Urinary bladder (tissue), 4 donors: ENCODE measurements around the gene PTPRN2. TPM values are rescaled to one million over a fixed set of nuclear protein-coding genes. Genes with fewer than 3 reads are reported as not detected.
"Not testable (repeated sequence)": the region's sequence is repeated elsewhere in the genome, so short reads cannot be mapped to it uniquely, and the experiment has no call there.

Source experiments
- DNase-seq: peaks from one replicate; pipeline ENCODE4 v3.0.0-alpha.2; 2015; ENCODE audit errors: extremely low spot score
- H3K27ac ChIP-seq: one replicate; pipeline ENCODE4 v1.5.1; 2013; ENCODE audit warnings: low read depth, mild to moderate bottlenecking, moderate library complexity
- H3K36me3 ChIP-seq: one replicate; pipeline ENCODE4 v1.6.1; 2013; ENCODE audit warnings: mild to moderate bottlenecking, moderate library complexity; ENCODE audit not compliant: insufficient read depth
- H3K4me1 ChIP-seq: one replicate; pipeline ENCODE4 v1.6.1; 2013; ENCODE audit warnings: mild to moderate bottlenecking, moderate library complexity; ENCODE audit not compliant: insufficient read depth
- H3K4me3 ChIP-seq: one replicate; pipeline ENCODE4 v1.5.1; 2013; ENCODE audit warnings: low read depth, low read length
- WGBS: extraction: QIAGEN DNeasy Blood & Tissue Kit; methylation state at CpG from one replicate; pipeline ENCODE4 v1.1.7; 2013; 5-methylcytosine and 5-hydroxymethylcytosine counted together
- polyA plus RNA-seq: library from polyadenylated mRNA; stranded (reverse); fragments of 200-250 nt; gene quantifications from one replicate; pipeline ENCODE4 v1.2.3, GENCODE V29; 2013
- total RNA-seq: library from RNA; depleted of rRNA; stranded (reverse); fragments of >200 nt; gene quantifications from one replicate; pipeline ENCODE4 v1.2.3, GENCODE V29; 2014
- donor health status: healthy with polysubstance abuse.
- donor health status: healthy.

Gene PTPRN2
- total and polyA plus RNA-seq, 2 donors = 2.8 to 4.4 TPM

DNA sequence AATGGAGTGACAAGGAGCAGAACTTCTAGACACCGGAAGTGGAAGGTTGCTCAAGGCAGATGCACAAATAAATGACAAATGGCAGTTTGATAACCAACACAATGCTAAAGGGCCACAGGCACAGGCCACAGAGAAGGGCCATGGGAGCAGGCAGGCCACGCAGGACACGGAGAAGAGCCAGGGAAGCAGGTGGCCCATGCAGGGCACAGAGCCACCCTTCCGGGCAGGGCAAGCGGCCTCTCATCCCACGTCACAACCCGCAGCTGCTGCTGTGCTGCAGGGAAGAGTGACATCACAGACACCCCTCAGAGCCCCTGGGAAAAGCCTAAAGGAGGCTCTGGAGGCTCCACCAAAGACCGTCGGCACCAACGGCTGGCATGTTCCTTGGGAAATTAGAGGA lies 328.5 kb downstream of the PTPRN2 start:
- no peak for DNase-seq
- no peak overlapping the region for H3K27ac ChIP-seq
- H3K4me3 ChIP-seq = no peak overlapping the region
- 94% methylated on average over 10 of the region's 10 CpGs for WGBS
- no peaks in the 10 kb centered on the region for H3K4me1 ChIP-seq
- H3K36me3 ChIP-seq = no peaks in the 10 kb centered on the region

GRCh38 chr7:158258411-158259130 lies 329.1 kb downstream of the PTPRN2 start:
- 90% methylated on average over 22 of the region's 22 CpGs for WGBS
- Histone ChIP-seq H3K27ac (no peak overlapping the region), H3K4me1 (no peaks in the 10 kb centered on the region), H3K4me3 (no peak overlapping the region), H3K36me3 (no peaks in the 10 kb centered on the region)
- no peak for DNase-seq

- Histone ChIP-seq H3K4me3 (no peak overlapping the region), H3K36me3 (no peaks in the 10 kb centered on the region), H3K4me1 (no peaks in the 10 kb centered on the region), H3K27ac (no peak overlapping the region)
- no peak for DNase-seq
- WGBS = 90% methylated on average over 33 of the region's 33 CpGs
Measured at GRCh38 chr7:158257516-158258410, 329.9 kb downstream of the PTPRN2 start.

- H3K4me1 ChIP-seq = no peaks in the 10 kb centered on the region
- no peak for DNase-seq
- 91% methylated on average over 12 of the region's 12 CpGs for WGBS
- no peak overlapping the region for H3K27ac ChIP-seq
- H3K4me3 ChIP-seq = no peak overlapping the region
- H3K36me3 ChIP-seq = no peaks in the 10 kb centered on the region
Measured at GRCh38 chr7:158257001-158257400, 330.6 kb downstream of the PTPRN2 start.

DNA sequence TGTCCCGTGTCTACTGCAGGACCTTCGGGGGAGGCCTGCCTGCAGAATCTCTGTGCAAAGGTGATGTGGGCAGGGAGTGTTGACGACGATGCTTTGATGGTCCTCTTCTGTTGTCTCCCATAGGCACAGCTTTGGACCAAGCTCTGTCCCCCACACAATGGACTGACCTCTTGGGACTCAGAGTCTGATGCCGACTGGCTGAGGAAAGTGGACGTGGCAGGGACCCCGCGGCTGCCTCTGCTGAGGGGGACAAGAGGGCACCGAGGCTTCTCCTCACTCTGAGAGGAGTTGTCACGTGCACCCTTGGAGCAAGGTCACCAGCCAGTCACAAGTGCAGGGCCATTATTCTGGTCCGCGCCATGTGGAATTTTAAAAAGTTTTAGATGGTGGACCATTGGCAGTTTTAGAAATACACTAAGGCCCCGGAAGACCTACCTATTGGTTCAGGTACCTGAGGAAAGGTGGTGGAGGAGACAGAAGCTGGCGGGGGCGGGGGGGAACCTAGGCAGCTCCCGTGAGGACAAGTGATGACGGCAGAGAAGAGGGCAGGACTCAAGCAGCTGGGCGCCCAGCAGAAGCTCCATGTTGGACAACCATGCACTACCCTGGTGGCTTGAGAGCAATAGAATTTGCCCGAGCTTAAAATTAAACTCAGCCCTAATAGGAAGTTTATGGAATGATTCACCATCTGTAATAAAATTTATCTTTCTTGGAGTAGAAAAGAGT lies 331.4 kb downstream of the PTPRN2 start:
- no peaks in the 10 kb centered on the region for H3K36me3 ChIP-seq
- H3K27ac ChIP-seq = no peak overlapping the region
- H3K4me3 ChIP-seq = no peak overlapping the region
- no peak for DNase-seq
- no peaks in the 10 kb centered on the region for H3K4me1 ChIP-seq
- 86% methylated on average over 19 of the region's 19 CpGs for WGBS

DNA sequence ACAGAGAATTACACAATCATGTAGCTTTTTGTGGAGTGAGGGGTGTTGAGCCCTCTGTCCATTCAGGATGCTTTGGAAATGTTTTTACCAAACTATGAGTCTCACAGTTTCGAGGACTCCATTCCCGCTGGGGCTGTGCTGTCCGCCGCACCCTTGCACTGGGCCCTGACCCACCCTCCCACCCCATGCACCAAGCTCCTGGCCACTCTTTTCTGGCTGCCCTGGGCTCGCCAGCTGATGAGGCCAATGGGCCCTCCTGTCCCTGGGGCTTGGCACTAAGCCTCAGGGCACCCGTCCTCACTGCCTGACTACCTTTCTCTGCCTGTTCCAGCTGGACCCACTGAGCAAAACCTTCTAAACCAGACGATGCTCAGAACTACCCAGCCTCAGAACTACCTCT lies 332.1 kb downstream of the PTPRN2 start:
- H3K36me3 ChIP-seq = no peaks in the 10 kb centered on the region
- H3K4me3 ChIP-seq = no peak overlapping the region
- H3K27ac ChIP-seq = no peak overlapping the region
- WGBS = 83% methylated on average over 7 of the region's 7 CpGs
- H3K4me1 ChIP-seq = no peaks in the 10 kb centered on the region
- no peak for DNase-seq

GRCh38 chr7:158255156-158255555 lies 332.5 kb downstream of the PTPRN2 start:
- no peak for DNase-seq
- 87% methylated on average over 11 of the region's 11 CpGs for WGBS
- H3K36me3 ChIP-seq = no peaks in the 10 kb centered on the region

GRCh38 chr7:158253670-158254045 lies 334.0 kb downstream of the PTPRN2 start:
- WGBS = 70% methylated on average over 16 of the region's 16 CpGs
- H3K27ac ChIP-seq, H3K4me1 ChIP-seq, H3K36me3 ChIP-seq, DNase-seq, H3K4me3 ChIP-seq: not testable (repeated sequence)

More at GRCh38 chr7:158255156-158255555, 332.5 kb downstream of the PTPRN2 start:
- Histone ChIP-seq H3K4me3 (no peak overlapping the region), H3K27ac (no peak overlapping the region), H3K4me1 (no peaks in the 10 kb centered on the region)

DNA sequence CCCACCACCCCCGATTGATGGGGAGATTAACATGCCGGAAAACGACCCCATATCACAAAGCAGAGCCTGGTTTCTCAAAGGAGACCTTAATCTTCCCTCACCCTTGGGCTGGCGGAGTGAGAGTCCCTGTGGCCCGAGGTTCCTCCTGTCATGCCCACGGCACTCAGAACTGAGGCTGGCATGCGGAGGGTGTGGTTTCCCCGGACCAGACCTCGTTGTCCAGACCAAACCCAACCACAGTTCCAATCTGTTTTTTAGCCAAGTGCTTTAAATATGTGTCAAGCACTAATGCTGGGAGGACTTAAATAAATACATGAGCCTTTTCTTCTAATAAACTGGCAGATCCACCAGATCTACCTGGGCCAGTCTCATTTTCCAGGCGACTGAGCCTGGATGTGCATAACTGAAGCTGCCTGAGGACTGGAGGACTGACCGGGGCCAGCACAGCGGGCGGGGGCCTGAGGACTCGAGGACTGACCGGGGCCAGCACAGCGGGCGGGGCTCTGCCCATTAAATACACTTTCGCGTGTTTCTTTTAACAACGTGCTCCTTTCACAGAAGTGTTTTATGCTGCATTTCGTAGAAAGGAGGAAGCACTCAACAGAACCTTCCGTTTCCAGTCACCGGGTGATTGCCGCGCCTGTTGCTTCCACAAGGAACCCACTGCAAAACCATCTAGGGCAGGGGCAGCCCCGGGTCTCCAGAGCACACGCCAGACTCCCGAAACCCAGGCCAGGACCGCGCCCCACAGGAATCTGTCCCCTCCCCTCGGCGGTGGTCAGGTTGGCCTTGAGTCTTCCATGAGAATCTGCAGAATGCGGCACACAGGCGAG lies 334.6 kb downstream of the PTPRN2 start:
- no peaks in the 10 kb centered on the region for H3K36me3 ChIP-seq
- H3K4me1 ChIP-seq = no peaks in the 10 kb centered on the region
- no peak overlapping the region for H3K4me3 ChIP-seq
- H3K27ac ChIP-seq = no peak overlapping the region
- WGBS = 85% methylated on average over 34 of the region's 34 CpGs
- no peak for DNase-seq

GRCh38 chr7:158252081-158252836 lies 335.4 kb downstream of the PTPRN2 start:
- 84% methylated on average over 23 of the region's 23 CpGs for WGBS
- no peak for DNase-seq
- Histone ChIP-seq H3K36me3 (no peaks in the 10 kb centered on the region), H3K4me1 (no peaks in the 10 kb centered on the region), H3K27ac (no peak overlapping the region), H3K4me3 (no peak overlapping the region)

DNA sequence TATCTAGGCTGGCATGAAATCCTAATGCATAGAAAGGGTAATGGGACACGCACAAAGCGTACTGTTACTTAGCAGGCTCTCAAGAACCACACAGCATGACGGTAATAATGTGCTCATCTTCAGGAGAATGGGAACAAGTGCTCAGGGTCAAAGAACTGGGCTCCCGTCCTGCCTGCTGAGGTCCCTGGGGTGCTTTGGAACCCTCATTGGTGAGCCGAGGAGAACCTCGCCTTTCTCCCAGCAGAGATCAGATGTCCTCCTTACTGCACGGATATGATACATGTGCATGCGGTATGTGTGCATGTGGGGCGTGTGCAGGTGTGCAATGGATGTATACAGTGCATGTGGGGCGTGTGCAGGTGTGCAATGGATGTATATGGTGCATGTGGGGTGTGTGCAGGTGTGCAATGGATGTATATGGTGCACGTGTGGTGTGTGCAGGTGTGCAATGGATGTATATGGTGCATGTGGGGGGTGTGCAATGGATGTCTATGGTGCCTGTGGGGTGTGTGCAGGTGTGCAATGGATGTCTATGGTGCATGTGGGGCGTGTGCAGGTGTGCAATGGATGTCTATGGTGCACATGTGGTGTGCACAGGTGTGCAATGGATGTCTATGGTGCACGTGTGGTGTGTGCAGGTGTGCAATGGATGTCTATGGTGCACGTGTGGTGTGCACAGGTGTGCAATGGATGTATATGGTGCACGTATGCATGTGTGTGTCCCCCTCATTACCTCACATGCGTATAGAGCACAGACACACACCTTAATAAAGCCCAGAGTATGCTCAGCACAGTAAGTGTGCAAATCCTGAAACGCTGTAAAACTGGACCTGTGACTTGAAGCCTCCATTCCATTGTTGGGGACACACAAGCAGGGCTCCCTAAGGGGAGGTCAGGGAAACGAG lies 336.3 kb downstream of the PTPRN2 start:
- Histone ChIP-seq H3K4me3 (no peak overlapping the region), H3K36me3 (no peaks in the 10 kb centered on the region), H3K4me1 (no peaks in the 10 kb centered on the region), H3K27ac (no peak overlapping the region)
- 86% methylated on average over 18 of the region's 18 CpGs for WGBS
- no peak for DNase-seq

GRCh38 chr7:158249692-158250091 lies 337.9 kb downstream of the PTPRN2 start:
- Histone ChIP-seq H3K4me1 (no peaks in the 10 kb centered on the region), H3K27ac (no peak overlapping the region), H3K36me3 (no peaks in the 10 kb centered on the region), H3K4me3 (no peak overlapping the region)
- no peak for DNase-seq
- WGBS = 81% methylated on average over 9 of the region's 9 CpGs
